Measurements from ENCODE around the gene STK32C.

DNA sequence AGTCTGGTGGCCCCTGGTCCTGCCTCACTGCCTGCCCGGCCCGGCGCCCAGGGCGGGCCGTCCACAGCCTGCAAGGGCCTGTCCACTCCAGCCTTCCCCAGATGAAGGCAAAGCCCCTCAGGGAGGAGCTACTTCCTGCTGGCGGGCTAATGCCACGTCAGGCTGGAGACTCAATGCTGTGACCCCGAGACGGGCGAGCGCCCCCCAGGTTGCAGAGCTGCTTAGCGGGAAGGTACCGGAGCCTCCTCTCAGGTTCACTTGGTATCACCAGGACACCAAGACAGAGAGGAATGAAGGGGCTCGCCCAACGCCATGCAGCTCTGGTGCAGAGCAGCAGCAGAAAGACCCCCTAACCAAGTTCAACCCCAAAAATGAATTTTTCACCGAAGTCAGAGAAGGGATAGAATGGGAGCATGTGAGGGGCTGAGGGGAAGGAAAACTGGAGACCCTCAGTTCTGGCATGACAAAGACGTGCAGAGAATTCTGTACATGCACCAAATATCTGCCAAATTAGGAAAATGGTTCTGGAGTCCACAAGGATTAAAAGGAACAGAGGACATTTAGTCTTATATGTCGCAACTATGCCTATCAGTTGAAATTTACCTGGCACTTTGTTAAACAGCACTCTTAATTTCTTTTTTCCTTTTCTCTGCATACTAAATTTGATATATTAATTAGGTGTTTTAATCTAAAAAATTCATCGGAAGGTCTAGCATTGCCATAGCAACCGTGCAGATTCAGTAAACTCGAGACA lies 2.8 kb downstream of the STK32C start:
- TF ChIP-seq BHLHE40 (IDR thresholded peaks at IDR 0.05; ENCODE audit: borderline replicate concordance) (no peak), SP1 (IDR thresholded peaks at IDR 0.05) (no peak), ELF4 (IDR thresholded peaks at IDR 0.05) (no peak), FOXM1 (IDR thresholded peaks at IDR 0.05; ENCODE audit: borderline replicate concordance) (no peak), ARNT (IDR thresholded peaks at IDR 0.05) (no peak), L3MBTL2 (conservative IDR thresholded peaks at IDR 0.05) (no peak), FOXK2 (IDR thresholded peaks at IDR 0.05) (no peak), NFRKB (IDR thresholded peaks at IDR 0.05) (no peak), ZNF384 (IDR thresholded peaks at IDR 0.05) (no peak), FOXA1 (IDR thresholded peaks at IDR 0.05) (no peak), SUZ12 (IDR thresholded peaks at IDR 0.05) (no peak)

All from HEK293T (cell line).